Activated naive CD8-positive, alpha-beta T cell treated with anti-CD3 and anti-CD28 coated beads, Interleukin-2, amount 10 ng/mL, durations not matched to agents 7 days and 5 days (primary cell): Measurements from ENCODE around the gene AFMID. TPM values are rescaled to one million over a fixed set of nuclear protein-coding genes. Genes with fewer than 3 reads are reported as not detected.

Experiments
- ATAC-seq: fragments of 150-1000 bp; cut with Tn5 transposase; one replicate; pipeline ENCODE4 v1.10.0; 2021; ENCODE audit warnings: low read depth, moderate library complexity
- POLR2A ChIA-PET: fragments of 350-600 bp; sonication (Branson Sonifier 250); formaldehyde crosslinking; loops from one replicate; lab custom pipeline; 2021; ENCODE audit warnings: antibody characterized with exemption; lab: Charles Lee
- DNase-seq: peaks from one replicate; pipeline ENCODE4 v3.0.0; 2021
- H3K27ac Mint-ChIP-seq: one replicate; pipeline ENCODE4 v1.8.0; 2022; ENCODE audit warnings: mild to moderate bottlenecking, mixed read lengths
- H3K27me3 Mint-ChIP-seq: one replicate; pipeline ENCODE4 v1.8.0; 2022; ENCODE audit warnings: mild to moderate bottlenecking, moderate library complexity, mixed read lengths
- H3K36me3 Mint-ChIP-seq: one replicate; pipeline ENCODE4 v1.8.0; 2021; ENCODE audit warnings: mild to moderate bottlenecking, mixed read lengths
- H3K4me1 Mint-ChIP-seq: one replicate; pipeline ENCODE4 v1.8.0; 2021; ENCODE audit warnings: mixed read lengths
- H3K4me3 Mint-ChIP-seq: one replicate; pipeline ENCODE4 v1.8.0; 2022; ENCODE audit warnings: mild to moderate bottlenecking, moderate library complexity, mixed read lengths
- H3K9me3 Mint-ChIP-seq: one replicate; pipeline ENCODE4 v1.8.0; 2021; ENCODE audit warnings: mixed read lengths
- total RNA-seq, 2 experiments: library from RNA; stranded (reverse); gene quantifications; one replicate each; pipeline ENCODE4 v1.2.3, GENCODE V29; 2021

The AFMID gene
- total RNA-seq, 2 experiments from 2014 or later: 11.3 to 13.4 TPM

DNA sequence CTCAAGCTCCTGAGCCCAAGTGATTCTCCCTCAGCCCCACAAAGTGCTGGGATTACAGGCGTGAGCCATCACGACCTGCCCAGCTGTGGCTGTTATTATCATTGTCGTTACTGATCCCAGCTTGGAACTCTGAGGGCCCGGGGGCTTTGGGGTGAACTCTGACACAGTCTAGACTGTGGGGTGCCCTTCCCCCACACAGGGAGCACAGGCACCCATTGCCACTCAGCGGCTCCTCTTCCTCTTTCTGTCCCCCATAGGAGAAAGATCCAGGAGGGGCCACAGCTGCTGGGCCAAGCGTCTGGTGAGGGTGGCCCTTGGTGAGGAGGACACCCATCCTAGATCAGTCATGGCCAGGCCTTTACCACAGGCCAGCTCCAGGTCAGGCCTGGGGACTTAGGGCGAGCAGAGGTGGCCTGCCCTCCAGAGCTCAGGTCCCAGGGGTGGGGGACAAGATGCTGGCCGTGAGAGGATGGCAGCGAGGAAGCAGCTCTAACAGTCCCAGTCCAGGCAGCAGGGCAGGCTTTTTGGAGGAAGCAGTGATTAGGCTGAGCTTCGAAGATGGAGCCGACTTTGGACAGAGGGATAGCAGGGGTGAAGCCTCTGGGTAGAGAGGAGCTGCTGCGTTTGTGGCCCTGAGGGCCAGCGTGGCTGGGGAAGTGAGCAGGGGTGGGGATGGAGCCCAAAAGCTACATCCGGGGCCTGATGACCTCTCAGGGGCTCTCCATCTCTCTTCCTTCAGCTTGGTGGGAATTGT, 69.0 kb downstream of the AFMID start:
- H3K27ac Mint-ChIP-seq: no peak overlapping the region
- no peaks in the 10 kb centered on the region for H3K36me3 Mint-ChIP-seq
- H3K9me3 Mint-ChIP-seq: no peaks in the 10 kb centered on the region
- peaks cover 1% of the 10 kb centered on the region for H3K27me3 Mint-ChIP-seq
- POLR2A ChIA-PET: interaction anchor here (1.1 to 1.2 kb wide), 2 partner anchors 30 to 126 kb away, joined by 3 read pairs; partner anchors contain the start of gene TMC8
- H3K4me1 Mint-ChIP-seq: peaks cover 33% of the 10 kb centered on the region
- no peak for DNase-seq
- no peak for ATAC-seq
- no peak overlapping the region for H3K4me3 Mint-ChIP-seq

DNA sequence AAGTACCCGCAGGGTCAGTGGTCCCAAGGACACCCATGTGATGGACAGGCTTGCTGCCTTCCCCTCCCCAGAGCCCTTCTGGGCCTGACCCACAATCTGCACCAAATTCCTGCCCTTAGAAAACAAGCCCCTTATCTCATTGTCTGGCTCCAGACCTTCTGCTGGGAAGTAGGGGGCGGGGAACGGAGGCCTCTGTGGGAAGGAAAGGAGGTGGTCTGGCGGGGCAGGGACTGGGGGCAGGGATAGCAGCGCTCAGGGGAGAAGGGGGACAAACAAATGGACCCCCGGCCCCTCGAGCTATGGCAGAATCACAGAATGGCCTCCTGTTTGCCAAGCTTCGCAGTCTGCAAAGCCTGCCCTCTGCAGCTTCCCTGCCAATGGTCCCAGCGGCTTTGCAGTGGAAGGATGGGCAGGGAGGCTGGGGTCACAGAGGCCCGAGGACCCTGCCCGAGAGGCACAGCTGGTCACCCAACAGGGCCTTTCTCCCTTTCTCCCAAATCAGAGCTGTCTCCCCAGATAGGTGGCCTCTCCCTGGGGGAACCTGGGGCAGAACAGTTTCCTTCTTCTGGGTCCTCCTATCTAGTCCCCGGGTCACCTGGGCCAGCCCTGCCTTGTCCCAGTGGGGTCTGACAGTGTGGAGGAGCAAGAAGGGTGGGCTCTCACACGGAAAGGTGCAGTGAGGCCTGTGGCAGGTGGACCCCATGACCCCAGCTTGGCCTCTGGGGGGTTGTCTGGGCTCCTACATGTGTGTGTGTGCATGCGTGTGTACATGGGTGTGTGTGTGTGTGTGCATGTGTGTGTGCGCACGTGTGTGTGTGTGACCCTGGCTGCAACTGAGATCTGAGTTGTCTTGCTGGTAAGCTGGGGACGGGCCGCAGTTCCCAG, 69.8 kb downstream of the AFMID start:
- POLR2A ChIA-PET: interaction anchor here (1.1 to 1.2 kb wide), 2 partner anchors 31 to 127 kb away, joined by 3 read pairs; partner anchors contain the start of gene TMC8
- H3K27ac Mint-ChIP-seq: no peak overlapping the region
- H3K36me3 Mint-ChIP-seq: no peaks in the 10 kb centered on the region
- ATAC-seq (no peak), DNase-seq (no peak)
- H3K4me1 Mint-ChIP-seq: peaks cover 26% of the 10 kb centered on the region
- H3K9me3 Mint-ChIP-seq: no peaks in the 10 kb centered on the region
- peaks cover 1% of the 10 kb centered on the region for H3K27me3 Mint-ChIP-seq
- no peak overlapping the region for H3K4me3 Mint-ChIP-seq

Other genes starting within 250 kb of the AFMID start
- 10 to 100 TPM; 74.7 TPM for gene TNRC6C, start 228.7 kb upstream of the AFMID start, total RNA-seq
- 100 to 1,000 TPM; 638 to 646 TPM for gene TMC6, start 58.6 kb upstream of the AFMID start, total RNA-seq
- 100 to 1,000 TPM; 336 to 340 TPM for gene TMC8, start 56.6 kb upstream of the AFMID start, total RNA-seq
- gene C17orf99, start 41.0 kb upstream of the AFMID start, total RNA-seq: not detected
- gene SYNGR2, start 18.8 kb upstream of the AFMID start, total RNA-seq: 10 to 100 TPM; 43.2 to 50.5 TPM
- gene TK1, start 310 bp upstream of the AFMID start, total RNA-seq: 10 to 100 TPM; 93.1 to 97.8 TPM
- 10 to 100 TPM; 54.9 to 65.2 TPM for gene BIRC5, start 26.9 kb downstream of the AFMID start, total RNA-seq
- not detected for gene TMEM235, start 44.3 kb downstream of the AFMID start, total RNA-seq
- gene SOCS3, start 172.7 kb downstream of the AFMID start, total RNA-seq: 1 to 10 TPM; 6.6 to 6.7 TPM
- gene PGS1, start 191.3 kb downstream of the AFMID start, total RNA-seq: 10 to 100 TPM; 70.2 to 73.2 TPM